Spleen (tissue), 7 donors: ENCODE results near the gene UQCR10.

ENCODE experiments used
- POLR2A ChIP-seq, 3 donors: fragments of 450-650 bp; IDR thresholded peaks; one replicate each; pipeline ENCODE4 v1.5.1; 2017; ENCODE audit warnings: antibody characterized with exemption in 3 of 3, mild to moderate bottlenecking in 1 of 3
- POLR2AphosphoS5 ChIP-seq, 3 donors: sonication (generic); formaldehyde crosslinking; IDR thresholded peaks; one replicate each; pipeline ENCODE4 v1.5.1; 2017; ENCODE audit warnings: antibody characterized with exemption in 3 of 3
- TF ChIP-seq, protein P1 (sequence below), 11 experiments: fragments of 200-600 bp in 7 of 11; fragments of 450-650 bp in 4 of 11; sonication (generic) in 4 of 11; IDR thresholded peaks in 8 of 11; conservative IDR thresholded peaks in 3 of 11; 1 replicate in 7 of 11; 2 replicates in 4 of 11; pipeline versions ENCODE4 v1.4.0 to v1.8.0; 2016 to 2021; ENCODE audit warnings: antibody characterized with exemption in 11 of 11, inconsistent platforms in 4 of 11, mild to moderate bottlenecking in 1 of 11
- donor health status: DM: no; HTN: no; CAD: no; lungs with moderate emphysema.
- donor health status: DM: no; HTN: no; CAD: no.
- donor health status: DM: no; HTN: no; CAD: no.

GRCh38 chr22:29734406-29734805 is 32.8 kb upstream of the UQCR10 start:
- TF ChIP-seq POLR2AphosphoS5 (IDR thresholded peaks at IDR 0.05) (no peak), POLR2A (IDR thresholded peaks at IDR 0.05) (no peak)
- TF ChIP-seq, protein P1, sequence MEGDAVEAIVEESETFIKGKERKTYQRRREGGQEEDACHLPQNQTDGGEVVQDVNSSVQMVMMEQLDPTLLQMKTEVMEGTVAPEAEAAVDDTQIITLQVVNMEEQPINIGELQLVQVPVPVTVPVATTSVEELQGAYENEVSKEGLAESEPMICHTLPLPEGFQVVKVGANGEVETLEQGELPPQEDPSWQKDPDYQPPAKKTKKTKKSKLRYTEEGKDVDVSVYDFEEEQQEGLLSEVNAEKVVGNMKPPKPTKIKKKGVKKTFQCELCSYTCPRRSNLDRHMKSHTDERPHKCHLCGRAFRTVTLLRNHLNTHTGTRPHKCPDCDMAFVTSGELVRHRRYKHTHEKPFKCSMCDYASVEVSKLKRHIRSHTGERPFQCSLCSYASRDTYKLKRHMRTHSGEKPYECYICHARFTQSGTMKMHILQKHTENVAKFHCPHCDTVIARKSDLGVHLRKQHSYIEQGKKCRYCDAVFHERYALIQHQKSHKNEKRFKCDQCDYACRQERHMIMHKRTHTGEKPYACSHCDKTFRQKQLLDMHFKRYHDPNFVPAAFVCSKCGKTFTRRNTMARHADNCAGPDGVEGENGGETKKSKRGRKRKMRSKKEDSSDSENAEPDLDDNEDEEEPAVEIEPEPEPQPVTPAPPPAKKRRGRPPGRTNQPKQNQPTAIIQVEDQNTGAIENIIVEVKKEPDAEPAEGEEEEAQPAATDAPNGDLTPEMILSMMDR (IDR thresholded peaks at IDR 0.05 in 8 of 11, conservative IDR thresholded peaks at IDR 0.05 in 3 of 11), result no peak
